ENCODE measurements around the gene GMDS. TPM values are rescaled to one million over a fixed set of nuclear protein-coding genes. Genes with fewer than 3 reads are reported as not detected.
A peak's percentile ranks its signal among the peaks of the same experiment; 100 is the strongest.

The GMDS gene
- total and polyA plus RNA-seq, 2 donors (not counting 1 experiment from before 2014, with no cell fraction given) = 12.7 to 34.5 TPM

DNA sequence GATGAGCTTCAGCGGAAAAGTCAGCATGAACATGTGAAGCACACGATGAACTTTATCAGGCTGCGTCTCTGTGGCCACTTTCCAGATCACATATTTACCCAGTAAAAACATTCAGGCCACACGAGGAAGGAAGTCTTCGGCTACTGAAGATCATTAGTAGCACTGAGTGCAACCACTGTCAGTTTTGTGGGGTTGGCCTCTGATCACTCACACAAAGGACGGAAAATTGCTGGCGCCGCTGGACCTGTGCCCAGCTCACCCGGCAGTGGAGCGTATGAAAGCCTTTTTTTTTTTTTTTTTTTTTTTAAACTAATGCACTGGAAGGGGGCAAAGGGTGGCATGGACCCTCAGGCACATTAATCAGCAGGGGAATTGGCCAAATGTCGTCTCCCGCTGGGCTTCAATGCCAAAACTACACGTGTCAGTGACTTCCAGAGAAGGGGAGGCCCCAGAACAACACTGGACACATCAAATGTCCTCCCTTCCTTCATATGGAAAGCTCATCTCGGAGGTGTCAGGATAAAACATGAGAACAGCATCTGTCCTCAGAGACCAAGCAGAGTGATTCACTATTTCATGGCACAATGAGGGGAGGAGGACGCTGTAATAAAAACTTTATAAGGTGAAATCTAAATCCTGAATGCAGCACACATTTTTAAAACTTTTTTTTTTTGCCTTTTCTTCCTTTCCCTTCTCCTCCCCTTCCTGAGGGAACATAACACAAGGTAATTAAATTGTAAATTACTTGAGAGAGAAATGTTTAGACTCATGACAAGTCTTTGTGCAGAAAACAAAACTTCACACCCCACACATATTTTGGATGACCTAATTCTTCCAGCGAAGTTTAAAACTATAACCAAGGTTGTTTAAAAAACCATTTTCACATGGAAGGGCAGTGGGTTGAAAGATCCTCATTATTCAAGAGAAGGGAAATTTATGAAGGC is 412.3 kb downstream of the GMDS start:
- H4K20me1 ChIP-seq (ENCODE audit: control insufficient read depth, extremely low read depth, insufficient read depth, low read length) = no peaks in the 10 kb centered on the region
- H3K4me3 ChIP-seq (replicated peaks in 1 of 4; ENCODE audit: control extremely low read depth in 1 of 4, insufficient read depth in 1 of 4, low read depth in 3 of 4, low read length in 4 of 4) = peak overlapping the region in 1 of 4 experiments; percentile 3
- peak; percentile 38 to 60 for DNase-seq (ENCODE audit: low read depth in 2 of 2)
- peak overlapping the region; percentile 1 for H3K4me2 ChIP-seq (ENCODE audit: extremely low read depth, insufficient read depth, low read length)
- no peaks in the 10 kb centered on the region for H3K36me3 ChIP-seq (ENCODE audit: control insufficient read depth, insufficient read depth, low read length)
- TF ChIP-seq, protein P1, sequence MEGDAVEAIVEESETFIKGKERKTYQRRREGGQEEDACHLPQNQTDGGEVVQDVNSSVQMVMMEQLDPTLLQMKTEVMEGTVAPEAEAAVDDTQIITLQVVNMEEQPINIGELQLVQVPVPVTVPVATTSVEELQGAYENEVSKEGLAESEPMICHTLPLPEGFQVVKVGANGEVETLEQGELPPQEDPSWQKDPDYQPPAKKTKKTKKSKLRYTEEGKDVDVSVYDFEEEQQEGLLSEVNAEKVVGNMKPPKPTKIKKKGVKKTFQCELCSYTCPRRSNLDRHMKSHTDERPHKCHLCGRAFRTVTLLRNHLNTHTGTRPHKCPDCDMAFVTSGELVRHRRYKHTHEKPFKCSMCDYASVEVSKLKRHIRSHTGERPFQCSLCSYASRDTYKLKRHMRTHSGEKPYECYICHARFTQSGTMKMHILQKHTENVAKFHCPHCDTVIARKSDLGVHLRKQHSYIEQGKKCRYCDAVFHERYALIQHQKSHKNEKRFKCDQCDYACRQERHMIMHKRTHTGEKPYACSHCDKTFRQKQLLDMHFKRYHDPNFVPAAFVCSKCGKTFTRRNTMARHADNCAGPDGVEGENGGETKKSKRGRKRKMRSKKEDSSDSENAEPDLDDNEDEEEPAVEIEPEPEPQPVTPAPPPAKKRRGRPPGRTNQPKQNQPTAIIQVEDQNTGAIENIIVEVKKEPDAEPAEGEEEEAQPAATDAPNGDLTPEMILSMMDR (conservative IDR thresholded peaks at IDR 0.05 in 1 of 2, IDR thresholded peaks at IDR 0.05 in 1 of 2; ENCODE audit: low read depth in 1 of 2, low read length in 2 of 2) = no peak
- TF ChIP-seq EZH2 (IDR thresholded peaks at IDR 0.05; ENCODE audit: low read length, missing control alignments) = no peak
- no peak overlapping the region for H2AFZ ChIP-seq (ENCODE audit: low read length)
- no peak overlapping the region for H3K9ac ChIP-seq (ENCODE audit: insufficient read depth, low read length)
- no peaks in the 10 kb centered on the region for H3K4me1 ChIP-seq (ENCODE audit: control insufficient read depth, extremely low read depth, insufficient read depth, low read length)
- H3K79me2 ChIP-seq (ENCODE audit: control insufficient read depth, insufficient read depth, low read length) = no peaks in the 10 kb centered on the region
- no peaks in the 10 kb centered on the region for H3K9me3 ChIP-seq (ENCODE audit: control insufficient read depth, insufficient read depth, low read depth, low read length)
- no peaks in the 10 kb centered on the region for H3K27me3 ChIP-seq (ENCODE audit: control insufficient read depth, insufficient read depth, low read length)
- no peak overlapping the region for H3K27ac ChIP-seq (ENCODE audit: insufficient read depth, low read length)

DNA sequence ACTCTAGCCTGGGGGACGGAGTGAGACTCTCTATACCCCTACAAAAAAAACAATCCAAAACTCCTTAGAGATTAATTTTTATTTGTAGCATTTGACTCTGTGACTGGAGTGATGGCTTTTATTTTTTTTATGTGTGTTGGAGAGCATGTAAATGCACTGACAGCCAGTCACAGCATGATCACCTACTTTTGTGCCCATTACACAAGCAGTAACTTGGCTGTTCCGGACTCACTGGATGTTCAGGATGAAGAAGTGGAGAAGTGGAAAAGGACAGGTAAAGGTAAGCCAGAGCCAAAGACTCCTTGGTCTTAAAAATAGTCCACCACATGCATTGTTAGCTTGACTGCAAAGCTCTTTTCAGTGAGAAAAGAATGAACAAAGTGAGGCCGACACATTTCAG is 413.0 kb downstream of the GMDS start:
- no peaks in the 10 kb centered on the region for H3K27me3 ChIP-seq (ENCODE audit: control insufficient read depth, insufficient read depth, low read length)
- H4K20me1 ChIP-seq (ENCODE audit: control insufficient read depth, extremely low read depth, insufficient read depth, low read length) = no peaks in the 10 kb centered on the region
- no peaks in the 10 kb centered on the region for H3K9me3 ChIP-seq (ENCODE audit: control insufficient read depth, insufficient read depth, low read depth, low read length)
- DNase-seq (ENCODE audit: low read depth in 2 of 2) = no peak
- no peak overlapping the region for H3K4me3 ChIP-seq (replicated peaks in 1 of 4; ENCODE audit: control extremely low read depth in 1 of 4, insufficient read depth in 1 of 4, low read depth in 3 of 4, low read length in 4 of 4)
- H3K79me2 ChIP-seq (ENCODE audit: control insufficient read depth, insufficient read depth, low read length) = no peaks in the 10 kb centered on the region
- TF ChIP-seq, protein P1 (conservative IDR thresholded peaks at IDR 0.05 in 1 of 2, IDR thresholded peaks at IDR 0.05 in 1 of 2; ENCODE audit: low read depth in 1 of 2, low read length in 2 of 2) = no peak
- TF ChIP-seq EZH2 (IDR thresholded peaks at IDR 0.05; ENCODE audit: low read length, missing control alignments) = no peak
- H3K4me1 ChIP-seq (ENCODE audit: control insufficient read depth, extremely low read depth, insufficient read depth, low read length) = no peaks in the 10 kb centered on the region
- no peak overlapping the region for H2AFZ ChIP-seq (ENCODE audit: low read length)
- H3K4me2 ChIP-seq (ENCODE audit: extremely low read depth, insufficient read depth, low read length) = peak overlapping the region; percentile 1
- no peak overlapping the region for H3K27ac ChIP-seq (ENCODE audit: insufficient read depth, low read length)
- H3K36me3 ChIP-seq (ENCODE audit: control insufficient read depth, insufficient read depth, low read length) = no peaks in the 10 kb centered on the region
- no peak overlapping the region for H3K9ac ChIP-seq (ENCODE audit: insufficient read depth, low read length)

DNA sequence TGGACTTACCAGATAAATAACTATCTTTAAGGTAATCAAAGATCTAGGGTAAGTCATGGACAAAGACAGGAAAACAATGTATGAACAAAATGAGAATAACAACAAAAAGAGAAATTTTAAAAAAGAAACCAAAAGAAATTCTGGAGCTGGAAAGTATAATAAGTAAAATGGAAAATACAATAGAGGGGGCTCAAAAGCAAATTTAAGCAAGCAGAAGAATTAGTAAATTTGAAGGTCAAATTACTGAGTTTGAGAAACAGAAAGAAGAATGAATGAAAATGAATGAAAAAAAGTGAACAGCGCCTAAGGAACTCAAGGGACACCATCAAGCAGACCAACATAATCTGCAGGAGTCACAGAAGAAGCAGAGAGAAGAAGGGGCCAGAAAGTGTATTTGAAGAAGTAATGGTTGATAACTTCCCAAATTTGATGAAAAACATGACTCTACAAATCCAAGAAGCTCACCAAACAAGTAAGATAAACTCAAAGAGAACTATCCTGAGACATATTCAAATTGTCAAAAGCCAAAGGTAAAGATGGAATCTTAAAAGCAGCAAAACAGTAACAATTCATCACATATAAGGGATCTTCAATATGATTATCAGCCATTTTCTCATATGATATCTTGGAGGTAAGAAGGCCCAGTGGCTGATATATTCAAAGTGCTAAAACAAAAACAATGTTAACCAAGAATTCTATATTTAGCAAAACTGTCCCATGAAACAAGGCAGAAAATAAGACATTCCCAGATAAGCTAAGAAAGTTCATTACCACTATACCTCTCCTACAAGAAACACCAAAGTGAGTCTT is 417.2 kb downstream of the GMDS start:
- Histone ChIP-seq H3K4me1 (ENCODE audit: control insufficient read depth, extremely low read depth, insufficient read depth, low read length) (no peaks in the 10 kb centered on the region), H3K4me3 (replicated peaks in 1 of 4; ENCODE audit: control extremely low read depth in 1 of 4, insufficient read depth in 1 of 4, low read depth in 3 of 4, low read length in 4 of 4) (no peak overlapping the region), H3K27ac (ENCODE audit: insufficient read depth, low read length) (no peak overlapping the region), H2AFZ (ENCODE audit: low read length) (no peak overlapping the region), H3K4me2 (ENCODE audit: extremely low read depth, insufficient read depth, low read length) (no peak overlapping the region), H4K20me1 (ENCODE audit: control insufficient read depth, extremely low read depth, insufficient read depth, low read length) (no peaks in the 10 kb centered on the region), H3K79me2 (ENCODE audit: control insufficient read depth, insufficient read depth, low read length) (no peaks in the 10 kb centered on the region), H3K9ac (ENCODE audit: insufficient read depth, low read length) (no peak overlapping the region), H3K9me3 (ENCODE audit: control insufficient read depth, insufficient read depth, low read depth, low read length) (no peaks in the 10 kb centered on the region), H3K27me3 (ENCODE audit: control insufficient read depth, insufficient read depth, low read length) (no peaks in the 10 kb centered on the region), H3K36me3 (ENCODE audit: control insufficient read depth, insufficient read depth, low read length) (no peaks in the 10 kb centered on the region)
- no peak for DNase-seq (ENCODE audit: low read depth in 2 of 2)
- no peak for TF ChIP-seq EZH2 (IDR thresholded peaks at IDR 0.05; ENCODE audit: low read length, missing control alignments)
- TF ChIP-seq, protein P1 (conservative IDR thresholded peaks at IDR 0.05 in 1 of 2, IDR thresholded peaks at IDR 0.05 in 1 of 2; ENCODE audit: low read depth in 1 of 2, low read length in 2 of 2) = no peak

Measured in fibroblast of lung (primary cell).